Thymus (tissue), 11 donors: Measurements from ENCODE around the gene LCLAT1. TPM values are rescaled to one million over a fixed set of nuclear protein-coding genes. Genes with fewer than 3 reads are reported as not detected.

Source experiments
- DNase-seq, 9 donors: peaks; one replicate each; pipeline ENCODE4 v3.0.0-alpha.2; 2013; ENCODE audit warnings: low spot score in 9 of 9, low read depth in 6 of 9, missing footprints in 1 of 9
- H3K27ac ChIP-seq, 2 donors: one replicate each; pipeline ENCODE4 v1.5.1; 2013; ENCODE audit warnings: control low read depth in 1 of 2, low read depth in 1 of 2, low read length in 1 of 2, mild to moderate bottlenecking in 1 of 2, moderate library complexity in 1 of 2
- H3K27me3 ChIP-seq, 2 donors: one replicate each; pipeline ENCODE4 v1.5.1; 2013; ENCODE audit warnings: low read length in 1 of 2; ENCODE audit not compliant: control insufficient read depth in 2 of 2, insufficient read depth in 1 of 2
- H3K36me3 ChIP-seq, 2 donors: one replicate each; pipeline ENCODE4 v1.5.1; 2013; ENCODE audit warnings: low read length in 1 of 2, mild to moderate bottlenecking in 1 of 2, moderate library complexity in 1 of 2; ENCODE audit not compliant: control insufficient read depth in 2 of 2, insufficient read depth in 2 of 2
- H3K4me1 ChIP-seq, 2 donors: one replicate each; pipeline ENCODE4 v1.5.1; 2013; ENCODE audit warnings: low read length in 2 of 2; ENCODE audit not compliant: control insufficient read depth in 2 of 2, insufficient read depth in 2 of 2
- H3K4me3 ChIP-seq, 2 donors: one replicate each; pipeline ENCODE4 v1.5.1; 2013; ENCODE audit warnings: low read length in 2 of 2, control low read depth in 1 of 2, mild to moderate bottlenecking in 1 of 2
- H3K9me3 ChIP-seq, 2 donors: one replicate each; pipeline ENCODE4 v1.5.1; 2013; ENCODE audit warnings: low read length in 1 of 2, mild to moderate bottlenecking in 1 of 2; ENCODE audit not compliant: control insufficient read depth in 2 of 2, insufficient read depth in 1 of 2
- WGBS: extraction: QIAGEN DNeasy Blood & Tissue Kit; methylation state at CpG from one replicate; pipeline ENCODE4 v1.1.7; 2013; 5-methylcytosine and 5-hydroxymethylcytosine counted together
- polyA plus RNA-seq: library from polyadenylated mRNA; stranded (reverse); fragments of 200-250 nt; gene quantifications from one replicate; pipeline ENCODE4 v1.2.3, GENCODE V29; 2013
- total RNA-seq: library from RNA; stranded (reverse); fragments of 120-200 nt; gene quantifications from one replicate; pipeline ENCODE4 v1.2.4, GENCODE V29; 2013
- donor health status: healthy.

Gene LCLAT1
- total and polyA plus RNA-seq, 2 donors, result 5.0 to 12.9 TPM

DNA sequence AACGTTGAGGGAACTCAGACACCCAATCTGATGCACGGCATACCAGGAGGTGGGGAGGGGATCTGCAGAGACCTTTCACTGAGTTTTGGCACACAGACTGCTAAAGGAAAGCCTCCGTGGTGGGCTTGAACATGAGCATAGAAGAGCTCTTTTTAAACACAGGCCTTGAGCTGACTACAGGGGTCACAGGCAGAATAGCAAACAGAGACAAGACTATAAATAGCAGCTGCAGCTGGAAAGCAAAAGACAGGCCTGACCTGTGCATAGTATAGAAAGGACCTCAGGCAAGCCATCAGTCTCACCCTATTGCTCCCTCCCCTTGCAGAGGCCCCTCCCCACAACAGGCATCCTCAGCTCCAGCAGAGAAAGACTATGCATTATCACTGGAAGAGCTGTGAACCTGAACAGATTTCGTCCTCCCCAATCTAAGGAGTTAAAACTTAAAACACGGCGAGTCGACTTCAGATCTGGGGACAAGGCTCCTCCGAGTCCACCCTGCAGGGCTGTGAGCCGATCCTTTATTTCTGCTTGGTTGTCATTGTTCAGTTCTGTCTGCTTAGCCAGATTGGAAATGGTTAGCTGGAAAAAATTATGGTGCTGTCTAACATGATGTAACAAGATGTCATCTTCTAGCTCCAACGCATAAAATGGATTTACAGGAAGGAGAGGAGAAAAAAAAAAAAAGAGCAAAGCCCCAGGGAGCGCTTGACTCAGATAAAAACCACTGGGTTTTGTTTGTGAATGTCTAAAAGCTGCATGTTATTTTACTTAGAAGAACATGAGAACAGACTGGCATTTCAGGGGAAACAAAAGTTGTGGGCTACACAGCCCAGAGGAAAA lies 25.2 kb upstream of the LCLAT1 start:
- Histone ChIP-seq H3K4me3 (peak overlapping the region in 1 of 2 donors; percentile 4), H3K9me3 (no peaks in the 10 kb centered on the region), H3K36me3 (no peaks in the 10 kb centered on the region), H3K4me1 (peaks cover 23 to 33% of the 10 kb centered on the region in 2 donors), H3K27me3 (no peaks in the 10 kb centered on the region), H3K27ac (peak overlapping the region; percentile 91 to 94)
- whole genome bisulfite sequencing, result 50% methylated on average over 11 of the region's 11 CpGs
- peak in 7 of 9 donors; percentile 40 to 94 (median 70) for DNase-seq

DNA sequence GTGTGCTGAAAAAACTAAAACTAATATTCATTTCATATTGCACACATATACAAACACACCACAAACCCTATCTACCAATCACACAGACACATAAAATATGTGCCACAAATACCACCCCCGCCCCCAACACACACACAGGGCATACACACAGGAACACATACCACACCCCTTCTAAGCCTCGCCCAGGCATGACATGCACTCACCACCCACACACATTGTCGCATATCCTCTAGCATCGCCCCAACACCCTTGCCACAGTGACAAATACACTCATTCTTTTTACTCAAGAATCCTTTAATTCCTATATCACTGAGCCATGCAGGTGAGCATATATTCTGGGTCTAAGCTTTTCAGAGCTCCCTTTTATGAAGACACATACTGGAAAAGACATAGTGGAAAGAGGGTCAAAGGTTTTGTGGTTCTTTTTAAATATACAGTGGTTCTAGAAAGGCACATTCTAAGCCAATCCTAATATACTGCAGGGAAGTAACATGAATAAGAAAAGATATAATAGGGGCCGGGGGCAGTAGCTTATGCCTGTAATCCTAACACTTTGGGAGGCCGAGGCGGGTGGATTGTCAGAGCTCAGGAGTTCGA lies 24.5 kb upstream of the LCLAT1 start:
- H3K36me3 ChIP-seq, result no peaks in the 10 kb centered on the region
- DNase-seq, result peak; percentile 44 to 90 (median 73)
- peaks cover 21 to 30% of the 10 kb centered on the region in 2 donors for H3K4me1 ChIP-seq
- H3K27ac ChIP-seq, result peak overlapping the region; percentile 91 to 94
- no peaks in the 10 kb centered on the region for H3K9me3 ChIP-seq
- H3K4me3 ChIP-seq, result no peak overlapping the region
- H3K27me3 ChIP-seq, result no peaks in the 10 kb centered on the region
- WGBS, result 66% methylated on average over 8 of the region's 8 CpGs

DNA sequence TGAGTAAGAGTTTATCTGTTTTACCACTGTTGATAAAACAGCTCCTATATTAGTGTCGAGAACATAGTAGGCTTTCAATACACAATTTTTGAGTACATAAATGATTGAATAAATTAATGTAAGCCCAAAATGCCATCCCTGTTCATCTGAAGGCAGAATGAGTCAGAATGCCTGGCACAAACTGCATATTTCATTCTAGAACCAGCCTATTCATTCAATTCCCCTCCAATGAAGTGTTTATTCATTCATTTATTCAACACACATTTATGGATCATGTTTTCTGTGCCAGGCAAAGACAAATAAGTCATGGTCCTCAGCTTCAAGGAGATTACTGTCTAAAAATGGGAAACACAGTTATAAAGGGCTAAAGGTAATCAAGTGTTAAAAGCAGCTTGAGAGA lies 22.8 kb upstream of the LCLAT1 start:
- no peak for DNase-seq
- Histone ChIP-seq H3K27ac (no peak overlapping the region), H3K36me3 (no peaks in the 10 kb centered on the region), H3K4me3 (no peak overlapping the region), H3K9me3 (no peaks in the 10 kb centered on the region), H3K27me3 (no peaks in the 10 kb centered on the region), H3K4me1 (peaks cover 21 to 43% of the 10 kb centered on the region in 2 donors)
- WGBS, result 97% methylated on average over 1 of the region's 1 CpG

DNA sequence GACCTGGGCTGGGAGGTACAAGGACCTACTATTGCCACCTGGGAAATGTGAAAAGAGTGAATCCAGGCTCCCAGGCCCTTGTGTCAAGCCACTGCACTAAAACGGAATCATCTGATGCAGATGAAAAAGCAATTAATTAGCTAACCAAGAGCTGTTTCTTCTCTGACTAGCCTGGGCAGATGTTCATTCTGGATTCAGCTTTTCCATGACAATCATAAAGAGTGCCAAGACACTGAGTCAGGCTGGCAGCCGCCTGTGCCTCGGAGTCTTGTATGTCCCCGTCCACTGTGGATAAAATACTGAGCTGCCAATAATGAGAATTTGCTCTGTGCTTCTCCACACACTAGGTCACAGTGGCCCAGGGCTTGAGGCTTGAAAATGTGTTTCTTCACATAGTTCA lies 21.7 kb upstream of the LCLAT1 start:
- 96% methylated on average over 4 of the region's 4 CpGs for WGBS
- Histone ChIP-seq H3K9me3 (no peaks in the 10 kb centered on the region), H3K27me3 (no peaks in the 10 kb centered on the region), H3K4me1 (peaks cover 21 to 43% of the 10 kb centered on the region in 2 donors), H3K4me3 (no peak overlapping the region), H3K27ac (no peak overlapping the region), H3K36me3 (no peaks in the 10 kb centered on the region)
- DNase-seq, result no peak

DNA sequence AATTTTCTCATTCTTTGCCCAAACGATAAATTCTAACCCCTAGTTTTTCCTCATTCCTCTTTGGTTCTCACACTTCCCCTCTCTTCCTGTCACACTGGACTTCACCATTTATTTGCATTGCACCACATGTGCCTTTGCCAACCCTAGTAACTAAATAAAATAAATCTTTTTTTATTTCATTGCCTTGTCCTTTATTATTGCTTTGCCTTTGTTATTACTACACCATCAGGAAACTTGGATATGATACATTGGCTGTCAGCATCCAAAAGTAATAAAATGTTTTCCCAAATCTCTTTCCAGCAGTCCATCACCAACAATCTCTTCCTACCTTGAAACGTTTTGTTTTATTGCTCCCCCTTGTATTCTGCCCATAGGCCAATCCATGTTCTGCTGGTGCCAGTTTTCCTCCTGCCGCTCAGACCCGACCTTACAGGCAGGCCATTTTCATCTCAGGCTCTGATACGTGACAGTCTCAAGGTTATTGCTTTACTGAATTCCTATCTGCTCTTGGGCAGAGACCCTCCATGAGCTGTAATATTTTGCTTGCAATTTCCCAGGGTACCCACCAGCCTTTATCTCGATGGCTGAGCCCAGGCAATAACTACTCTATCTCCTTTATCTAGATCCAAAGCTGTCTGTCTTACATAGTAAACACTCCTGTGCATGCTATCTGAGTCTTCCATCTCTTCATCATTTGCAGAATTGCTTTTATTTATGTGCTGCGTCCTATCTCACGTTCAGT lies 19.3 kb upstream of the LCLAT1 start:
- Histone ChIP-seq H3K27ac (no peak overlapping the region), H3K4me3 (no peak overlapping the region), H3K9me3 (no peaks in the 10 kb centered on the region), H3K27me3 (no peaks in the 10 kb centered on the region), H3K4me1 (peaks cover 5 to 23% of the 10 kb centered on the region in 2 donors), H3K36me3 (no peaks in the 10 kb centered on the region)
- WGBS, result 92% methylated on average over 8 of the region's 8 CpGs
- DNase-seq, result no peak

DNA sequence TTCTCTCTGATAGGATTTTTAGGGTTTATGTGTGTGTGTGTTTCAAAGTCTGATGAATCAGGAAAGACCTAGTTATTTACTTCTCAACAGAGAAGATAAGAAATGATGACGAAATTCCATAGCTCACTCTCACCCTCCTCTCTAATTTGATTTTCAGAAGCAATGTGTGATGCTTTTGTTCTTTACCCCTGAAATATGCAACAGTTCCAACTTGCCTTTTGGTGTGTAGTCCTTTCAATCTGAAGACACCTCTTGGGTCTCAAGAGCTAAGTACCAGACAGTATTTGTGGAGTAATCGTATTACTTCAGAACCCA lies 18.7 kb upstream of the LCLAT1 start:
- no peak overlapping the region for H3K27ac ChIP-seq
- no peaks in the 10 kb centered on the region for H3K27me3 ChIP-seq
- no peak overlapping the region for H3K4me3 ChIP-seq
- 90% methylated on average over 2 of the region's 2 CpGs for WGBS
- no peaks in the 10 kb centered on the region for H3K9me3 ChIP-seq
- no peak for DNase-seq
- peaks cover under 1 to 18% of the 10 kb centered on the region in 2 donors for H3K4me1 ChIP-seq
- H3K36me3 ChIP-seq, result no peaks in the 10 kb centered on the region

DNA sequence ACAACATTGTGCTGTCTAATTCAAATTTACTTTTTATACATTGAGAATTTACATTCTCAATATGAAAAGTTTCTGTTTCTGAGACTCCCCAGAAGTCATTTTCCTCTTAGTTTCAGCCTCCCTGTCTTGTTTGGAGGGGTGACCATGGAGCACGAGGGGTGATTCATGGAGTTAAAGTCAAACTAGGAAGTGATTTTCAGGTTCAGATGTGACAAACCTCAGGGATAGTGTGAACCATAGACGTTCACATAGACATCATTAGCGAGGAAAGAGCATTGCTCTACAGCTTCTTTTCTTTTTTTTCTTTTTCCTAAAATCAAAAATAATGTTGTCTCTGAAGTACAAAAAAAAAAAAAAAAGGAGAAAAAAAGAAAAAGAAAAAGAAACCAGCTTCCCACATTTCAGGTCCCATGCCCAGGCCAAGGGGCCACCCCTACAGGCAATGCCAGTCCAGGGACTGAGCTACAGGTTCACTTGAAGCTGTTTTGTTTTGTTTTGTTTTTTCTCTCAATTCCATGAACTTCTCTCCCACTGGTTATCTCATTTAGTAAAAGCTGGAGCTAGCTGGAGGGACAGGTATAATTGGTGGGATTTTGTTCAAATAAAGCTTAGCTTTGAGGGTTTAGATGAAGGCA lies 18.1 kb upstream of the LCLAT1 start:
- no peaks in the 10 kb centered on the region for H3K36me3 ChIP-seq
- no peak overlapping the region for H3K27ac ChIP-seq
- WGBS, result 94% methylated on average over 3 of the region's 3 CpGs
- no peaks in the 10 kb centered on the region for H3K27me3 ChIP-seq
- peaks cover 0 to 16% of the 10 kb centered on the region in 2 donors for H3K4me1 ChIP-seq
- H3K4me3 ChIP-seq, result no peak overlapping the region
- no peak for DNase-seq
- H3K9me3 ChIP-seq, result no peaks in the 10 kb centered on the region

DNA sequence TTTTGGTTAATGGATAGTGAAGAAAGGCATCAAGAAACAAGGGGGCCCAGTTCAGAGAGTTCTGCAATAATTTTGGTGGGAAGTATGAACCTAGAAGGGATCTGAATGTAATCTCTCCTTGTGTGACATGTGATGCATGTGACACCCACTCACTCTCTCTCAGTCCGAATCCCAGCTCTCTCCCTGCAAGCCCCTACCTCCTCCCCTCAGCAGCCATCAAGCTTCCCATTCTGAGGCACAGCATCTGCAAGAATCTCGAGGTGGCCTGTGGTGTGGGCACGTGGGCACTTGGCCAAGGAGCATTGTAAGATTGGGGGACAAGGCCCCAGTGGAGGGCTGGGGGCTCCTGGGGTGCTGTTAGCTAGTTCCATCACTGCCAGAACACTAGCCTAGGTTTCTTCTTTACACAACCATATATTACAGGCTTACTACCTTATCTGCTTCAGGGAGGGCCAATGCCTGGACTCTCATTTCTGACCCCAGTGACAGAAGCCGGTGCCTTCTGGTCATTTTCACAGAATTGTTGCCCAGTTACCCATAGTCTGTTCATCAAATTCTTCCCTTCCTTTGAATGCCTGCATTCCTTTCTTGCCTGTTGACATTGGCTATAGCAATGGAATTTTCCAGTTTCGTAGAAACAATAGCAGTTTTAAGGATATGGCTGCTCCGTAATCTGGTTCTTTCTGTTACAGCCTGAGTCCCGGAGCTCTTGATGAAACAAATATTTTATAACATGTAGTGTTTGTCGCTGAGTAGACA lies 13.3 kb upstream of the LCLAT1 start:
- H3K9me3 ChIP-seq, result no peaks in the 10 kb centered on the region
- H3K36me3 ChIP-seq, result no peaks in the 10 kb centered on the region
- H3K27ac ChIP-seq, result no peak overlapping the region
- H3K4me1 ChIP-seq, result peaks cover 0 to 4% of the 10 kb centered on the region in 2 donors
- no peaks in the 10 kb centered on the region for H3K27me3 ChIP-seq
- H3K4me3 ChIP-seq, result no peak overlapping the region
- DNase-seq, result no peak
- WGBS, result 94% methylated on average over 8 of the region's 8 CpGs
